Mesenchymal stem cell (in vitro differentiated cells and primary cell): ENCODE measurements around the gene RPL18.

Source experiments
- DNase-seq: peaks from one replicate; pipeline ENCODE4 v3.0.0-alpha.2; 2013
- H2AFZ ChIP-seq: one replicate; pipeline ENCODE4 v1.6.1; 2013; ENCODE audit warnings: low read depth, mild to moderate bottlenecking, control low read depth, inconsistent platforms, low read length, moderate library complexity
- H2AK5ac ChIP-seq: 2 replicates; pipeline ENCODE4 v1.6.1; 2013; ENCODE audit warnings: low read length, moderate library complexity, mild to moderate bottlenecking, inconsistent platforms; ENCODE audit not compliant: severe bottlenecking
- H2BK120ac ChIP-seq: one replicate; pipeline ENCODE4 v1.6.1; 2013; ENCODE audit warnings: low read depth, mild to moderate bottlenecking, inconsistent platforms, low read length, moderate library complexity
- H2BK12ac ChIP-seq, 2 experiments: one replicate each; pipeline ENCODE4 v1.6.1; 2013; ENCODE audit warnings: inconsistent platforms in 2 of 2, low read length in 2 of 2, mild to moderate bottlenecking in 2 of 2, moderate library complexity in 2 of 2, control low read depth in 1 of 2
- H2BK15ac ChIP-seq: one replicate; pipeline ENCODE4 v1.6.1; 2013; ENCODE audit warnings: mild to moderate bottlenecking, low read depth, inconsistent platforms; ENCODE audit not compliant: poor library complexity, severe bottlenecking
- H2BK5ac ChIP-seq: 2 replicates; pipeline ENCODE4 v1.6.1; 2013; ENCODE audit warnings: low read depth, mild to moderate bottlenecking, low read length, control low read depth, inconsistent platforms; ENCODE audit not compliant: poor library complexity, severe bottlenecking
- H3K14ac ChIP-seq, 2 experiments: one replicate each; pipeline ENCODE4 v1.6.1; 2013; ENCODE audit warnings: inconsistent platforms in 2 of 2, low read length in 2 of 2, control low read depth in 1 of 2, mild to moderate bottlenecking in 1 of 2, moderate library complexity in 1 of 2
- H3K18ac ChIP-seq, 2 experiments: one replicate each; pipeline ENCODE4 v1.6.1; 2013; ENCODE audit warnings: inconsistent platforms in 2 of 2, low read length in 2 of 2, control low read depth in 1 of 2, low read depth in 1 of 2, mild to moderate bottlenecking in 1 of 2
- H3K23ac ChIP-seq, 2 experiments: one replicate each; pipeline ENCODE4 v1.6.1; 2013; ENCODE audit warnings: inconsistent platforms in 2 of 2, low read length in 2 of 2, mild to moderate bottlenecking in 2 of 2, moderate library complexity in 2 of 2, control low read depth in 1 of 2
- H3K27ac ChIP-seq: 2 replicates; pipeline ENCODE4 v1.5.1; 2013; ENCODE audit warnings: mild to moderate bottlenecking, moderate library complexity, low read length, control low read depth, inconsistent platforms; ENCODE audit not compliant: poor library complexity, severe bottlenecking
- H3K27me3 ChIP-seq, 2 experiments: 2 replicates each; pipeline versions ENCODE4 v1.6.1 to v1.7.0; 2013; ENCODE audit warnings: low read length in 2 of 2, mild to moderate bottlenecking in 2 of 2, moderate library complexity in 2 of 2, control low read depth in 1 of 2, inconsistent platforms in 1 of 2; ENCODE audit not compliant: control insufficient read depth in 1 of 2, insufficient read depth in 1 of 2
- H3K36me3 ChIP-seq, 2 experiments: 2 replicates each; pipeline versions ENCODE4 v1.6.1 to v1.7.0; 2013; ENCODE audit warnings: low read length in 2 of 2, control low read depth in 1 of 2, inconsistent platforms in 1 of 2, low read depth in 1 of 2, mild to moderate bottlenecking in 1 of 2; ENCODE audit not compliant: insufficient read depth in 2 of 2, control insufficient read depth in 1 of 2
- H3K4ac ChIP-seq, 2 experiments: one replicate each; pipeline ENCODE4 v1.6.1; 2013; ENCODE audit warnings: inconsistent platforms in 2 of 2, low read length in 2 of 2, mild to moderate bottlenecking in 2 of 2, moderate library complexity in 2 of 2, control low read depth in 1 of 2, low read depth in 1 of 2
- H3K4me1 ChIP-seq: 2 replicates; pipeline ENCODE4 v1.6.1; 2013; ENCODE audit warnings: low read depth, low read length, control low read depth; ENCODE audit not compliant: control insufficient read depth, insufficient read depth
- H3K4me2 ChIP-seq: 2 replicates; pipeline ENCODE4 v1.6.1; 2013; ENCODE audit warnings: low read length, mild to moderate bottlenecking, inconsistent platforms; ENCODE audit not compliant: poor library complexity, severe bottlenecking
- H3K4me3 ChIP-seq, 2 experiments: 2 replicates each; pipeline versions ENCODE4 v1.5.1 to v1.7.0; 2013; ENCODE audit warnings: low read length in 2 of 2, mild to moderate bottlenecking in 2 of 2, control low read depth in 1 of 2, low read depth in 1 of 2; ENCODE audit not compliant: insufficient read depth in 1 of 2
- H3K79me1 ChIP-seq: replicated peaks from 2 replicates; pipeline ENCODE4 v1.6.1; 2013; ENCODE audit warnings: mild to moderate bottlenecking, control low read depth, low read length, inconsistent platforms; ENCODE audit not compliant: poor library complexity, severe bottlenecking
- H3K9ac ChIP-seq: 2 replicates; pipeline ENCODE4 v1.7.0; 2013; ENCODE audit warnings: mild to moderate bottlenecking, low read length, moderate library complexity
- H3K9me3 ChIP-seq: 2 replicates; pipeline ENCODE4 v1.7.0; 2013; ENCODE audit warnings: mild to moderate bottlenecking, low read length; ENCODE audit not compliant: control insufficient read depth
- H4K8ac ChIP-seq: one replicate; pipeline ENCODE4 v1.6.1; 2013; ENCODE audit warnings: inconsistent platforms, mild to moderate bottlenecking, low read length, moderate library complexity
- H4K91ac ChIP-seq: one replicate; pipeline ENCODE4 v1.6.1; 2013; ENCODE audit warnings: mild to moderate bottlenecking, low read length, inconsistent platforms
- WGBS: methylation state at CpG from one replicate; pipeline ENCODE4 v1.1.7; 2013; ENCODE audit warnings: mixed read lengths; 5-methylcytosine and 5-hydroxymethylcytosine counted together

The RPL18 gene

GRCh38 chr19:48608798-48609263 lies 10.1 kb downstream of the RPL18 start:
- WGBS = 50% methylated on average over 5 of the region's 9 CpGs

GRCh38 chr19:48607359-48607755 lies 11.6 kb downstream of the RPL18 start:
- no peak overlapping the region for H2BK12ac ChIP-seq
- H3K79me1 ChIP-seq = no peaks in the 10 kb centered on the region
- no peak overlapping the region for H3K14ac ChIP-seq
- no peak overlapping the region for H2AK5ac ChIP-seq
- 97% methylated on average over 6 of the region's 7 CpGs for WGBS
- H3K4me3 ChIP-seq = no peak overlapping the region
- H3K27ac ChIP-seq = no peak overlapping the region
- no peak overlapping the region for H3K4me2 ChIP-seq
- H3K18ac ChIP-seq = no peak overlapping the region
- no peak overlapping the region for H2AFZ ChIP-seq
- H3K36me3 ChIP-seq = peaks cover 0 to 10% of the 10 kb centered on the region in 2 experiments
- H3K23ac ChIP-seq = no peak overlapping the region
- no peaks in the 10 kb centered on the region for H3K27me3 ChIP-seq
- no peak overlapping the region for H3K9ac ChIP-seq
- H3K4ac ChIP-seq = no peak overlapping the region
- H3K4me1 ChIP-seq = no peaks in the 10 kb centered on the region
- peak overlapping the region; percentile 61 for H4K8ac ChIP-seq
- no peak overlapping the region for H2BK15ac ChIP-seq
- no peak overlapping the region for H2BK5ac ChIP-seq
- H2BK120ac ChIP-seq = no peak overlapping the region
- no peak for DNase-seq
- H4K91ac ChIP-seq = no peak overlapping the region
- H3K9me3 ChIP-seq = no peaks in the 10 kb centered on the region

More at GRCh38 chr19:48608798-48609263, 10.1 kb downstream of the RPL18 start:
- Histone ChIP-seq H3K4me2 (peak overlapping the region; percentile 5), H4K91ac (no peak overlapping the region), H3K14ac (no peak overlapping the region), H3K9ac (peak overlapping the region; percentile 60), H2BK5ac (no peak overlapping the region), H3K27me3 (no peaks in the 10 kb centered on the region), H3K27ac (no peak overlapping the region), H3K18ac (no peak overlapping the region), H2BK15ac (peak overlapping the region; percentile 3), H2BK120ac (no peak overlapping the region), H2AK5ac (no peak overlapping the region), H4K8ac (peak overlapping the region; percentile 85), H2AFZ (no peak overlapping the region), H2BK12ac (no peak overlapping the region), H3K9me3 (no peaks in the 10 kb centered on the region), H3K79me1 (no peaks in the 10 kb centered on the region), H3K4me1 (no peaks in the 10 kb centered on the region), H3K36me3 (peaks cover 0 to 18% of the 10 kb centered on the region in 2 experiments), H3K4me3 (peak overlapping the region in 1 of 2 experiments; percentile 22), H3K23ac (no peak overlapping the region), H3K4ac (no peak overlapping the region)
- DNase-seq = no peak

GRCh38 chr19:48606463-48607358 lies 12.3 kb downstream of the RPL18 start, which contains the start of gene SPACA4:
Gene SPACA4 (plus strand): TSS chr19:48606742. CDS start chr19:48606979, 237 bp downstream.
- DNase-seq = no peak
- no peak within 1 kb of the TSS for H3K9ac ChIP-seq

GRCh38 chr19:48603850-48604249 lies 15.1 kb downstream of the RPL18 start:
- Histone ChIP-seq H2BK5ac (no peak overlapping the region), H3K4me2 (no peak overlapping the region), H3K18ac (no peak overlapping the region), H3K4me3 (no peak overlapping the region), H3K36me3 (peaks cover 0 to 4% of the 10 kb centered on the region in 2 experiments), H4K8ac (no peak overlapping the region), H3K9ac (no peak overlapping the region), H3K23ac (no peak overlapping the region), H2AFZ (no peak overlapping the region), H4K91ac (no peak overlapping the region), H2AK5ac (no peak overlapping the region), H3K9me3 (no peaks in the 10 kb centered on the region), H2BK12ac (no peak overlapping the region), H3K4ac (no peak overlapping the region), H3K27me3 (peaks cover 1 to 12% of the 10 kb centered on the region in 2 experiments), H3K4me1 (peaks cover 2% of the 10 kb centered on the region), H2BK15ac (no peak overlapping the region), H3K27ac (no peak overlapping the region), H2BK120ac (no peak overlapping the region), H3K14ac (no peak overlapping the region), H3K79me1 (no peaks in the 10 kb centered on the region)
- 95% methylated on average over 9 of the region's 9 CpGs for WGBS
- DNase-seq = no peak

More at GRCh38 chr19:48606463-48607358, 12.3 kb downstream of the RPL18 start, which contains the start of gene SPACA4:
- no peak within 1 kb of the TSS for H3K4me3 ChIP-seq
- no peak within 1 kb of the TSS for H3K18ac ChIP-seq
- no peak within 1 kb of the TSS for H2AK5ac ChIP-seq
- no peaks in the 10 kb centered on the region for H3K4me1 ChIP-seq
- no peaks in the 10 kb centered on the region for H3K9me3 ChIP-seq
- no peak within 1 kb of the TSS for H2BK12ac ChIP-seq
- no peak within 1 kb of the TSS for H2BK15ac ChIP-seq
- peaks cover 0 to 6% of the 10 kb centered on the region in 2 experiments for H3K36me3 ChIP-seq
- WGBS = 94% methylated on average over 39 of the region's 39 CpGs
- H3K27ac ChIP-seq = no peak within 1 kb of the TSS
- no peak within 1 kb of the TSS for H2BK120ac ChIP-seq
- H3K14ac ChIP-seq = no peak within 1 kb of the TSS
- no peaks in the 10 kb centered on the region for H3K27me3 ChIP-seq
- no peak within 1 kb of the TSS for H3K4me2 ChIP-seq
- no peak within 1 kb of the TSS for H3K4ac ChIP-seq
- no peaks in the 10 kb centered on the region for H3K79me1 ChIP-seq
- H2AFZ ChIP-seq = no peak within 1 kb of the TSS
- H4K91ac ChIP-seq = no peak within 1 kb of the TSS
- H4K8ac ChIP-seq = peak within 1 kb of the TSS; percentile 61
- H2BK5ac ChIP-seq = no peak within 1 kb of the TSS
- H3K23ac ChIP-seq = no peak within 1 kb of the TSS
